ENCODE measurements around the gene CYTIP.
"Not testable (repeated sequence)": the region's sequence is repeated elsewhere in the genome, so short reads cannot be mapped to it uniquely, and the experiment has no call there.

CYTIP gene

GRCh38 chr2:157386247-157386646, 57.6 kb downstream of the CYTIP start:
- no peak overlapping the region for H3K27ac ChIP-seq (ENCODE audit: low read depth in 2 of 2, low read length in 2 of 2)
- no peak overlapping the region for H3K4me3 ChIP-seq (ENCODE audit: low read length in 2 of 2)
- no peaks in the 10 kb centered on the region for H3K27me3 ChIP-seq (ENCODE audit: control insufficient read depth in 2 of 2, insufficient read depth in 2 of 2, low read length in 2 of 2)
- no peaks in the 10 kb centered on the region for H3K36me3 ChIP-seq (ENCODE audit: control insufficient read depth in 2 of 2, insufficient read depth in 2 of 2, low read length in 2 of 2)
- no peaks in the 10 kb centered on the region for H3K4me1 ChIP-seq (ENCODE audit: control insufficient read depth in 2 of 2, insufficient read depth in 2 of 2, low read length in 2 of 2)
- H3K9ac ChIP-seq (ENCODE audit: low read depth in 1 of 2, low read length in 2 of 2), result no peak overlapping the region
- H3K9me3 ChIP-seq (ENCODE audit: control insufficient read depth in 2 of 2, low read length in 2 of 2), result no peaks in the 10 kb centered on the region

DNA sequence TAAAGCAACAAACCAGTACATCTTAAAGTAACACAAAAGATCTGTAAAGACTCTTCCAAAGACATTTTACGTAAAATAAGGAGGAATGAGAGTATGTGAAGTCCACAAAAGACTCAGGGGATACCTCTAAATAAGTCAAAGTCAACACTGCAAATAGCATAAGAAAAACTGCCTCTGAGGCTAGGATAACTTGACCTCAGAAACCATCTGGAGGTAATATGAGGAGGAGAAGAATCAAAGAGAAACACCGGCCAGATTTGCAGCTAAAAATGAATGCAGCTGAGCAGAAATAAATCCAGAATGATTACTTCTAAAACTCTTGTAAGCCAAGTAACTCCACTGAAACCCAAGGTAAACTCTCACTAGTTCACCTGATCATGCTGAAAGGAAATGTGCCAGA, 66.0 kb downstream of the CYTIP start:
- Histone ChIP-seq H3K4me1 (ENCODE audit: control insufficient read depth in 2 of 2, insufficient read depth in 2 of 2, low read length in 2 of 2) (no peaks in the 10 kb centered on the region), H3K9me3 (ENCODE audit: control insufficient read depth in 2 of 2, low read length in 2 of 2) (peaks cover 0 to 4% of the 10 kb centered on the region in 2 donors), H3K9ac (ENCODE audit: low read depth in 1 of 2, low read length in 2 of 2) (no peak overlapping the region), H3K36me3 (ENCODE audit: control insufficient read depth in 2 of 2, insufficient read depth in 2 of 2, low read length in 2 of 2) (no peaks in the 10 kb centered on the region), H3K27ac (ENCODE audit: low read depth in 2 of 2, low read length in 2 of 2) (no peak overlapping the region), H3K4me3 (ENCODE audit: low read length in 2 of 2) (no peak overlapping the region), H3K27me3 (ENCODE audit: control insufficient read depth in 2 of 2, insufficient read depth in 2 of 2, low read length in 2 of 2) (no peaks in the 10 kb centered on the region)

DNA sequence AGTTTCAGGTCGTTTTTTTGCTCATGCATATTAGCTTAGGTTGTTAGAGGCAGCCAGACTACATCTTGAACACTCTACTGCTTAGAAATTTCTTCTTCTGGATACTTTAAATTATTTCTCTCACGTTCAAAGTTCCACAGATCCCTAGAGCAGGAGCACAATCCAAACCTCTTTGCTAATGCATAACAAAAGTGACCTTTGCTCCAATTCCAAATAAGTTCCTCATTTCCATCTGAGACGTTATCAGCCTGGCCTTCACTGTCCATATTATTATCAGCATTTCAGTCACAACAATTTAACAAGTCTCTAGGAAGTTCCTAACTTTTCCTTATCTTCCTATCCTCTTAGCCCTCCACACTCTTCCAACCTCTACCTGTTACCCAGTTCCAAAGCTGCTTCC, 67.8 kb downstream of the CYTIP start:
- Histone ChIP-seq H3K4me3 (ENCODE audit: low read length in 2 of 2) (no peak overlapping the region), H3K27ac (ENCODE audit: low read depth in 2 of 2, low read length in 2 of 2) (no peak overlapping the region), H3K9ac (ENCODE audit: low read depth in 1 of 2, low read length in 2 of 2) (no peak overlapping the region), H3K4me1 (ENCODE audit: control insufficient read depth in 2 of 2, insufficient read depth in 2 of 2, low read length in 2 of 2) (no peaks in the 10 kb centered on the region), H3K9me3 (ENCODE audit: control insufficient read depth in 2 of 2, low read length in 2 of 2) (peaks cover 0 to 4% of the 10 kb centered on the region in 2 donors), H3K27me3 (ENCODE audit: control insufficient read depth in 2 of 2, insufficient read depth in 2 of 2, low read length in 2 of 2) (no peaks in the 10 kb centered on the region), H3K36me3 (ENCODE audit: control insufficient read depth in 2 of 2, insufficient read depth in 2 of 2, low read length in 2 of 2) (no peaks in the 10 kb centered on the region)

DNA sequence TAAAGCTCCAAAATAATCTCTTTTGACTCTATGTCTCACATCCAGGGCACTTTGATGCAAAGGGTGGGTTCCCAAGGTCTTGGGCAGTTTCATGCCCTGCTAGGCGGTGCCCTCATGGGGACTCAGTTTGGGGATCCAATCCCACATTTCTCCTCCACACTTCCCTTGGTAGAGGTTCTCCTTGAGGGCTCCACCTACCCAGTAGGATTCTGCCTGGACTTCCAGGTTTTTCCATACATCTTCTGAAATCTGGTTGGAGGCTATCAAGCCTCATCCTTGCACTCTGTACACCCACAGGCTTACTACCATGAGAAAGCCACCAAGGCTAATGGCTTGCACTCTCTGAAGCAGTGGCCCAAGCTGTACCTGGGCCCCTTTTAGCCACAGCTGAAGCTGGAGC, 68.5 kb downstream of the CYTIP start:
- no peak overlapping the region for H3K9ac ChIP-seq (ENCODE audit: low read depth in 1 of 2, low read length in 2 of 2)
- H3K36me3 ChIP-seq (ENCODE audit: control insufficient read depth in 2 of 2, insufficient read depth in 2 of 2, low read length in 2 of 2), result no peaks in the 10 kb centered on the region
- no peak overlapping the region for H3K4me3 ChIP-seq (ENCODE audit: low read length in 2 of 2)
- H3K27ac ChIP-seq (ENCODE audit: low read depth in 2 of 2, low read length in 2 of 2), result no peak overlapping the region
- H3K4me1 ChIP-seq (ENCODE audit: control insufficient read depth in 2 of 2, insufficient read depth in 2 of 2, low read length in 2 of 2), result no peaks in the 10 kb centered on the region
- H3K9me3 ChIP-seq (ENCODE audit: control insufficient read depth in 2 of 2, low read length in 2 of 2), result peaks cover 0 to 4% of the 10 kb centered on the region in 2 donors
- no peaks in the 10 kb centered on the region for H3K27me3 ChIP-seq (ENCODE audit: control insufficient read depth in 2 of 2, insufficient read depth in 2 of 2, low read length in 2 of 2)

DNA sequence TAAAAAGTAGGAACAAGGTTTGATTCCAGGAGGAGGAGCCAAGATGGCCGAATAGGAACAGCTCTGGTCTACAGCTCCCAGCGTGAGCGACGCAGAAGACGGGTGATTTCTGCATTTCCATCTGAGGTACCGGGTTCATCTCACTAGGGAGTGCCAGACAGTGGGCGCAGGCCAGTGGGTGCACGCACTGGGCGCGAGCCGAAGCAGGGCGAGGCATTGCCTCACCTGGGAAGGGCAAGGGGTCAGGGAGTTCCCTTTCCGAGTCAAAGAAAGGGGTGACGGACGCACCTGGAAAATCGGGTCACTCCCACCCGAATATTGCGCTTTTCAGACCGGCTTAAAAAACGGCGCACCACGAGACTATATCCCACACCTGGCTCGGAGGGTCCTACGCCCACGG, 75.4 kb downstream of the CYTIP start:
- not testable (repeated sequence) for H3K9ac ChIP-seq (ENCODE audit: low read depth in 1 of 2, low read length in 2 of 2); H3K27me3 ChIP-seq (ENCODE audit: control insufficient read depth in 2 of 2, insufficient read depth in 2 of 2, low read length in 2 of 2); H3K9me3 ChIP-seq (ENCODE audit: control insufficient read depth in 2 of 2, low read length in 2 of 2); H3K36me3 ChIP-seq (ENCODE audit: control insufficient read depth in 2 of 2, insufficient read depth in 2 of 2, low read length in 2 of 2); H3K27ac ChIP-seq (ENCODE audit: low read depth in 2 of 2, low read length in 2 of 2); H3K4me1 ChIP-seq (ENCODE audit: control insufficient read depth in 2 of 2, insufficient read depth in 2 of 2, low read length in 2 of 2); H3K4me3 ChIP-seq (ENCODE audit: low read length in 2 of 2)

- H3K36me3 ChIP-seq (ENCODE audit: control insufficient read depth in 2 of 2, insufficient read depth in 2 of 2, low read length in 2 of 2), result no peaks in the 10 kb centered on the region
- H3K4me3 ChIP-seq (ENCODE audit: low read length in 2 of 2), result no peak overlapping the region
- no peak overlapping the region for H3K27ac ChIP-seq (ENCODE audit: low read depth in 2 of 2, low read length in 2 of 2)
- no peaks in the 10 kb centered on the region for H3K27me3 ChIP-seq (ENCODE audit: control insufficient read depth in 2 of 2, insufficient read depth in 2 of 2, low read length in 2 of 2)
- no peaks in the 10 kb centered on the region for H3K4me1 ChIP-seq (ENCODE audit: control insufficient read depth in 2 of 2, insufficient read depth in 2 of 2, low read length in 2 of 2)
- H3K9me3 ChIP-seq (ENCODE audit: control insufficient read depth in 2 of 2, low read length in 2 of 2), result no peaks in the 10 kb centered on the region
- H3K9ac ChIP-seq (ENCODE audit: low read depth in 1 of 2, low read length in 2 of 2), result no peak overlapping the region
Observed at GRCh38 chr2:157367704-157368103, 76.2 kb downstream of the CYTIP start.
